ENCODE measurements around the gene PARP3. TPM values are rescaled to one million over a fixed set of nuclear protein-coding genes. Genes with fewer than 3 reads are reported as not detected.

Gene PARP3
- total RNA-seq, 1 donor from 2014 or later = 14.3 TPM

GRCh38 chr3:51968883-51969678, 26.9 kb downstream of the PARP3 start:
- H3K27me3 ChIP-seq (ENCODE audit: low read depth) = no peaks in the 10 kb centered on the region
- intact Hi-C loops (cut with micrococcal nuclease) = no loop called here
- peaks cover 85% of the 10 kb centered on the region for H3K4me1 ChIP-seq
- TF ChIP-seq CTCF (IDR thresholded peaks at IDR 0.05; ENCODE audit: borderline replicate concordance) = no peak
- H3K9me3 ChIP-seq (replicated peaks) = no peaks in the 10 kb centered on the region
- no peak overlapping the region for H3K4me3 ChIP-seq
- peak overlapping the region; percentile 98 for H3K27ac ChIP-seq (replicated peaks)
- no peaks in the 10 kb centered on the region for H3K36me3 ChIP-seq
- no peak for DNase-seq

- H3K4me1 ChIP-seq = peaks cover 85% of the 10 kb centered on the region
- peak overlapping the region; percentile 27 for H3K27ac ChIP-seq (replicated peaks)
- no peak overlapping the region for H3K4me3 ChIP-seq
- no peaks in the 10 kb centered on the region for H3K9me3 ChIP-seq (replicated peaks)
- H3K27me3 ChIP-seq (ENCODE audit: low read depth) = no peaks in the 10 kb centered on the region
- H3K36me3 ChIP-seq = no peaks in the 10 kb centered on the region
- no peak for DNase-seq
- intact Hi-C loops (cut with micrococcal nuclease) = no loop called here
- TF ChIP-seq CTCF (IDR thresholded peaks at IDR 0.05; ENCODE audit: borderline replicate concordance) = no peak
Observed at GRCh38 chr3:51969841-51970240, 27.7 kb downstream of the PARP3 start.

- Histone ChIP-seq H3K36me3 (no peaks in the 10 kb centered on the region), H3K4me1 (peaks cover 85% of the 10 kb centered on the region), H3K27me3 (ENCODE audit: low read depth) (no peaks in the 10 kb centered on the region), H3K27ac (replicated peaks) (peak overlapping the region; percentile 27), H3K9me3 (replicated peaks) (no peaks in the 10 kb centered on the region), H3K4me3 (no peak overlapping the region)
- intact Hi-C loops (cut with micrococcal nuclease) = no loop called here
- DNase-seq = no peak
- no peak for TF ChIP-seq CTCF (IDR thresholded peaks at IDR 0.05; ENCODE audit: borderline replicate concordance)
Observed at GRCh38 chr3:51970606-51971300, 28.6 kb downstream of the PARP3 start.

GRCh38 chr3:51971350-51971749, 29.2 kb downstream of the PARP3 start:
- no peak overlapping the region for H3K4me3 ChIP-seq
- intact Hi-C loops (cut with micrococcal nuclease) = no loop called here
- peaks cover 85% of the 10 kb centered on the region for H3K4me1 ChIP-seq
- H3K27ac ChIP-seq (replicated peaks) = peak overlapping the region; percentile 6
- DNase-seq = no peak
- H3K27me3 ChIP-seq (ENCODE audit: low read depth) = no peaks in the 10 kb centered on the region
- TF ChIP-seq CTCF (IDR thresholded peaks at IDR 0.05; ENCODE audit: borderline replicate concordance) = no peak
- no peaks in the 10 kb centered on the region for H3K36me3 ChIP-seq
- no peaks in the 10 kb centered on the region for H3K9me3 ChIP-seq (replicated peaks)

GRCh38 chr3:51974277-51974962, 32.3 kb downstream of the PARP3 start:
- TF ChIP-seq CTCF (IDR thresholded peaks at IDR 0.05; ENCODE audit: borderline replicate concordance) = peak; percentile 36
- Histone ChIP-seq H3K9me3 (replicated peaks) (no peaks in the 10 kb centered on the region), H3K36me3 (no peaks in the 10 kb centered on the region), H3K4me1 (peaks cover 62% of the 10 kb centered on the region), H3K27me3 (ENCODE audit: low read depth) (no peaks in the 10 kb centered on the region), H3K4me3 (peak overlapping the region; percentile 87), H3K27ac (replicated peaks) (peak overlapping the region; percentile 99)
- no peak for DNase-seq
- intact Hi-C loops (cut with micrococcal nuclease) = no loop called here
